ENCODE measurements around the gene PCNT.
"Not testable (repeated sequence)": the region's sequence is repeated elsewhere in the genome, so short reads cannot be mapped to it uniquely, and the experiment has no call there.

Gene PCNT

GRCh38 chr21:46308431-46308830, 15.5 kb upstream of the PCNT start:
- DNase-seq (ENCODE audit: low read depth, low spot score) = no peak

DNA sequence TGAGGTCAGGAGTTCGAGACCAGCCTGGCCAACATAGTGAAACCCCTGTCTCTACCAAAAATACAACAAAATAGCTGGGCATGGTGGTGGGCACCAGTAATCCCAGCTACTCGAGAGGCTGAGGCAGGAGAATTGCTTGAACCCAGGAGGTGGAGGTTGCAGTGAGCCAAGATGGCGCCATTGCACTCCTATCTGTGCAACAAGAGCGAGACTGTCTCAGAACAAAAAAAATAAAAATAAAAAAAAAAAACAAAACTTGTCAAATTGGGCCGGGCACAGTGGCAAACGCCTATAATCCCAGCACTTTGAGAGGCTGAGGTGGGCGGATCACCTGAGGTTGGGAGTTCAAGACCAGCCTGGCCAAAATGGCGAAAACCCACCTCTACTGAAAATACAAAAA, 13.7 kb upstream of the PCNT start:
- DNase-seq (ENCODE audit: low read depth, low spot score) = not testable (repeated sequence)

DNA sequence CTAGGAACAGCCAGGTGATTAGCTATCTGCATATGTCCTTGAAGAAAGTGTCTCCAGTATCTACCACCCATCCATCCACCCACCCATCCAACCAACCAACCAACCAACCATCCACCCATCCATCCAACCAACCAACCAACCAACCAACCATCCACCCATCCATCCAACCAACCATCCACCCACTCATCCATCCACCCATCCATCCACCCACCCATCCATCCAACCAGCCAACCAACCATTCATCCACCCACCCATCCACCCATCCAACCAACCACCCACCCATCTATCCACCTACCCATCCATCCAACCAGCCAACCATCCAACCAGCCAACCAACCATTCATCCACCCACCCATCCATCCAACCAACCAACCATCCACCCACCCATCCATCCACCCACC, 12.4 kb upstream of the PCNT start:
- DNase-seq (ENCODE audit: low read depth, low spot score) = no peak

DNA sequence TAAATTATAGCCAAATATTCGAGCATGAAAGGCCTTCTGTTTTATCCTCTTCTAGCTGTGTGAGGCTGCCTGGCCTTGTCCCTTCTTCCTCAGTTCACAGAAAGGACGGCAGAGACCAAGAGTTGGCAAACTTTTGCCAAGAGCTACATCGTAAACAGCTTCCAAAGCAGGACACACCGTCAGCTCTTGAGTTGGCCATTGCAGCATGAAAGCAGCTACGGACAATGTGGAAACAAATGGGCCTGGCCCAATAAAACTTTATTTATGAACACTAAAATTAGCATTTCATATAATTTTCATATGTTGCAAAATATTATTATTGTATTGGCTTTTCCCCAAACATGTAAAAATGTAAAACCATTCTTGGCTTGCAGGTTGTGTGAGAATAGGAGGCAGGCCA, 11.0 kb upstream of the PCNT start:
- no peak for DNase-seq (ENCODE audit: low read depth, low spot score)

DNA sequence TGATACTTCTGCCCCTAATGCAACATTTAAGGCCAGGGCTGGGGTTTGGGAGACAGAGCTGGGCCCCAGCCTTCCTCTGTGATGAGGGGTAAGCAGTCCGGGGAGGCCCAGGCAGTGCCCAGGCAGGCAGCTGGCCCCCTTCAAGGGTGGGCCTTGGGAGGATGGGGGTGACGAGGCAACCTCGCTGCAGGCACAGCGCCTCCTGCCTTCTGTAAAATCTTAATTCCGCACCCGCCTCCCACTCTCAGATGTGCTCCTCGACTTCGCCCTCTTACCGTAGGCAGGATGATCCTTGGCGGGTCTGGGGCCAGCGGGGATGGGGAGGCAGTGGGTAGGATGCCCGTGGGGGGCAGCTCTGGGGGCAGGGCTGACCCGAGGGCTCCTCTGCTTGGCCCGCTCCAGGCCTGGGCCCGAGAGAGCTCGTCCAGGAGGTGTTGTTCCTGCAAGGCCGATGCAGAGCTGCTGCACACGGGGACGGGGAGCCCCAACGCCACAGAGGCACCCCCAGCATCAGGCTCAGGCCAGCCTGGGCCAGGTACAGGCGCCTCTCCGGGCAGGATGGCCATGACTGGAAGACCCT, 9.4 kb upstream of the PCNT start:
- no peak for DNase-seq (ENCODE audit: low read depth, low spot score)

GRCh38 chr21:46316708-46317324, 7.1 kb upstream of the PCNT start:
- no peak for DNase-seq (ENCODE audit: low read depth, low spot score)

- DNase-seq (ENCODE audit: low read depth, low spot score) = no peak
These were observed 6.1 kb upstream of the PCNT start for GRCh38 chr21:46317710-46318463.

DNA sequence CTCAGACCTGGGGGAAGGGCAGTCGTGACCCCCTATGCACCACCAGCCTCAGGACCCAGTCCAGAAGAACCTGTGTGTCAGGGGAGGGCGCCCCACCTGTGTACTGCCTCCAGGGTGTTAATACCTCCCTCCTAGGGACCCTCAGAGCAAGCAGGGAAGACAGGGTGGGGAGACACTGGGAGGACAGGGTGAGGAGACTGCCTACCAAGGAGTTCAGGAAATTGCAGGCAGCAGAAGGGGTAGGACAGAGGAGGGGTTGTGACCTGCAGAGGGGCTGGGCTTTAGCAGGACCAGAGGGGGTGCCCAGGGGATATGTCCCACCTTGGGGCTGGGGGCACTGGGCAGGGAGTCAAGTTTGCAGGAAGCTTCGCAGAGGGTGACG, 5.5 kb upstream of the PCNT start:
- no peak for DNase-seq (ENCODE audit: low read depth, low spot score)

DNA sequence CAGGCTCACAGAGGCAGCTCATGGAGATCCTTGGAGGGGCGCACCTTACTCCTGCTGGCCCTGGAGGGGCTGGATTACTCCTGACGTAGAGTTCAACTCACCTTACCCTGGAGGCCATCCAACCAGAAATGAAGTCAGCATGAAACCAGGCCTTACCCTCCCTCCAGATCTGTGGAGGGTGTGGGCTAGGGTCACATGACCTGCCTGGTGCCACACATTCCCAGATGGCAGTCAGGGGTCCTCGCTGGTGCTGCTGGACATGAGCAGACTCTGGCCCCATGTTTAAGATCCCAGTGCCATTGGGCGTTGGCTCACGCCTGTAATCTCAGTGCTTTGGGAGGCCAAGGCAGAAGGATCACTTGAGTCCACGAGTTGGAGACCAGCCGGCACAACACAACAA, 4.8 kb upstream of the PCNT start:
- DNase-seq (ENCODE audit: low read depth, low spot score) = no peak

- no peak for DNase-seq (ENCODE audit: low read depth, low spot score)
These were observed 3.6 kb upstream of the PCNT start for GRCh38 chr21:46320331-46320801.

DNA sequence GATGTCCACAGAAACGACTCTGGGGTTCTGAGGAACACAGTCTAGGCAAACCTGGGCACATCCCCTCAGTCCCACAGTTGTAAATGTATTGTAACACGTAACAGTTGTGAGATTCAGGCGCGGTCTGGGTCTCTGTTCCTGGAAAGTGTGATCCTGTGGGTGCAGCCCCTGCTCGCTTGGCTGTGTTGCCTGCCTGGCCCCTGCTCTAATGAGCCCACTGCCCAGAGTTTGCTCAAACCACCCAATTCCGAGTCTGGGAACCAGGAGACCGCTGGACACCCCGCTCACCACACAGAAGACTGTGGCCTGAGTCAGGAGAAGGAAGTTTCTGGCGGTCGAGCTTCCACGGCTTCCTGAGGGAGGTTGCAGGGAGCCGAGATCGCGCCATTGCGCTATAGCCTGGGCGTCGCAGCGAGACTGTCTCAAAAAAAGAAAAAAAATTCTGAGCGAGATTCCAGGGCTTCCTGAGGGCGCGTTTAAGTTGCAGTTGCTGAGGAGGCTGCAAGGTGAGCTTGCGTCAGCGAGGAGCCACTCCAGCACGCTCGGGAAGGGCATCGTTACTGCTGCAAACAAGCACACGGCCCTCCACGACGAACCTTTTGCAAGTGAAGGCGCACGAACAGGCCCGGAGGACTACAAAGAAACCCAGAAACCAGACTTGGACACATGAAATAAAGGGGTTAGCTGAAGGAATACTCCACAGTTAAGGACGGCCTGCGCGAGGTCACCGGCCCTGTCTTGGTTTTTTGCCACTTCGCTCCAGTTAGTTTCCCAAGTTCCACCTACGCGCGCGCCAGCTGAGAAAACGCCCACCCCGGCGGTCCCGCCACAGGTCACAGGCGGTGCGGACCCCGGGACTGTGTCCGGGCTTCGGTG, 1.4 kb upstream of the PCNT start:
- no peak for DNase-seq (ENCODE audit: low read depth, low spot score)

DNA sequence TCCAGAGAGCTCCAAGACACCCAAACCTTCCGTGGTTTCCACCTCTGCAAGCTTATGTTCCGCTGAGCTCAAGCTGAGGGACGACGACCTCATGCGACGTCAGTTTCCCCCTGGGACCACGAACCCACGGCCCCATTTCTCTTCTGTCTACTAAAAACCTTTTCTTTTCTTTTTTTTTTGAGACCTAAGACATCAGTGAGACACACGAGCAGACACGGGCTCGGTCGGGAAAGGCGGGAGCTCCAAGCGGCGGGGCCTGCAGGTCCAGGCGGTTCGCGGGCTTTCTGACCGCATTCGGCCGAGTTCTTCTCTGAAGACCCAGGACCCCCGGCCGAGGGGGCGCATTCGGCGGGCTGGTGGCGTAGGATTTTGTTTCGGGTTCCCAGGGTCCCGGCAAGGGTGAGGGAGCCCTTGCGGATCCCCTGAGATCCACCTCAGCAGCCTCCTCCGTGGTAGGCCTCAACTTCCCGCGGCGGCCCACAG, 688 bp upstream of the PCNT start:
- no peak for DNase-seq (ENCODE audit: low read depth, low spot score)

- DNase-seq (ENCODE audit: low read depth, low spot score) = peak; percentile 54
These were observed 575 bp downstream of the PCNT start for GRCh38 chr21:46324390-46325072.

DNA sequence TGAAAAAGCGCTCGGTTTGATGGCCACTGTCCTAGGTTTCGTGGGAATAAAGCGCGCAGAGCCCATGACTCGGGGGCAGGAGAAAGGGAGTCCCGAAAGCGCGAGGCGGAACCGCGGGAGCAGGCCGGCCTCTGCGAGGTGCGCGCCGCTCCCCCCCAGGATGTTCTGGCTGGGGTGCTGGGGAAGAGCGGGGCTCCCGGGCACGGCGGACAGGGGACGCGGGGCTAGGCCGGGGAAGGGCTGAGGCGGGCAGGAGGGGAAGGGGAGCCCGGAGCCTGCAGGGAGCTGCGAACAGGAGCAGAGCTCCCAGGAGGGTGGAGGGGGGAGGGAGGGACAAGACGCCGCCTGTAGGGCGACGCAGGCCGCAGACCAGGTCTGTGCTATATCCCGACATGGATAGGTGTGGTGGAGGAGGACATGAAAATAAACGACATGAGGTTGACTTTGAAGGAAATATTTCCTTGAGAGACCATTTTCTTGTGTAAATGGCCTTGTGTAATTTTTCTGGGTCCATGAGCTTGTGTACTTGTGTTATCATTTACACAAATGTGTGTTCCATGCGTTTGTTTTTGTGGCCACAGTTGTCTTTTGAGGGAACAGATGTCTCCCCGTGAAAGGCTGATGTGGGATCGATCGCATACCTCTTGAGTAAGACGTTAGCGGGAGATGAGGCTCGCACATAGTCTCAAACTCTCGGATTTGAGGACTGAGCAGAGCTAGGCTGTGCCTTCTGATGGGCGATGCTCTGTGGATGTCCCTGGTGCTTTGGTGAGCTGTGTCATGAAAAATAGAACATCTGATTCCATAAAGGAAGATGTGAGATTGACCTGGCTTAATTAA, 1.3 kb downstream of the PCNT start:
- DNase-seq (ENCODE audit: low read depth, low spot score) = no peak

GRCh38 chr21:46326110-46326703, 2.3 kb downstream of the PCNT start:
- no peak for DNase-seq (ENCODE audit: low read depth, low spot score)

DNA sequence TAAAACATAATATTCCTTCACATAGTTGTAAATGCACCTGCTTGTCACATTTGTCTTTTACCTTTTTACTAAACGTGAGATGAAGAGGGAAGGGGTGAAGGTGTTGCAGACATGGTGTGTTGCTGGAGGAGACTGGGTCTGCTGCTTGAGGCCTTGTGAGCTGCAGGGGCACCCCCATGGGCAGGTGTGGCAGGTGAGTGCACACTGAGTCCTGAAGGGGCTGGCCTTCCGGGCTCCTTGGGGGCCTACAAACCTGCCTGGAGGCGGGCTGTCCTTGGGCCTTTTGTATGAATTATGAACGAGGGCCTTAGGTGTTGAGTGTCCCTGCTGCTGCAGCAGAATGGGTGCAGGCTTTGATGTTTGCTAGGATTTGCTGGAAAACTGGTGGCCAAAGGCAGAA, 3.8 kb downstream of the PCNT start:
- no peak for DNase-seq (ENCODE audit: low read depth, low spot score)

- DNase-seq (ENCODE audit: low read depth, low spot score) = no peak
These were observed 4.2 kb downstream of the PCNT start for GRCh38 chr21:46328151-46328550.

DNA sequence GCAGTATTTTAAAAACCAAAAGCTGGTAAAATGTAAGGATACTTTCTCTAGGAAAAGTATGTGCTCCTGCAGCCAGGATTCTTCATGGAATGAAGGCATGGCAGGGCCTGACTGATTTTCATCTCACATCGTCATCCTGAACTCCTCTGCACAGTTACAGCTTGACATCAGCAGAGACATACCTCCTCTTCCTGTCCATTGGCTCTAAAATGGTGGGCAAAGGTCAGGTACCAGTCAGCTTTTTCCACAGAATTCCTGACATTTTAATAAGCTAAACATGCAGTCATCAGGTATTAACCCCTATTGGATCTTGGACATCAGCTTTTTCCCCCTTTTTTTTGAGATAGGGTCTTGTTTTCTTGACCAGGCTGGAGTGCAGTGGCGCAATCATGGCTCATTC, 5.8 kb downstream of the PCNT start:
- DNase-seq (ENCODE audit: low read depth, low spot score) = no peak

GRCh38 chr21:46334351-46335140, 10.6 kb downstream of the PCNT start:
- no peak for DNase-seq (ENCODE audit: low read depth, low spot score)
